K562 (cell line): ENCODE data around the gene B3GAT3. TPM values are rescaled to one million over a fixed set of nuclear protein-coding genes. Genes with fewer than 3 reads are reported as not detected.

ENCODE experiments used
- CHD2 ChIP-seq: IDR thresholded peaks from 2 replicates; pipeline ENCODE4 v1.6.1; 2011; ENCODE audit warnings: low read depth, low read length
- E2F1 ChIP-seq: sonication (generic); formaldehyde crosslinking; IDR thresholded peaks from 2 replicates; pipeline ENCODE4 v1.8.1; 2023; ENCODE audit warnings: mild to moderate bottlenecking, missing genetic modification reagents, moderate library complexity
- E2F6 ChIP-seq, 2 experiments: IDR thresholded peaks; 2 replicates each; pipeline ENCODE4 v1.6.1; 2011; ENCODE audit warnings: borderline replicate concordance in 1 of 2, control low read depth in 1 of 2, low read depth in 1 of 2, low read length in 1 of 2, mild to moderate bottlenecking in 1 of 2, mixed read lengths in 1 of 2, moderate library complexity in 1 of 2; ENCODE audit not compliant: insufficient read depth in 1 of 2, insufficient read length in 1 of 2, poor library complexity in 1 of 2, severe bottlenecking in 1 of 2; ENCODE audit errors: extremely low read depth in 1 of 2
- HDAC1 ChIP-seq, 2 experiments: fragments of 450-650 bp; IDR thresholded peaks; 2 replicates each; pipeline ENCODE4 v1.6.1; 2016 to 2017; ENCODE audit warnings: inconsistent platforms in 1 of 2, mild to moderate bottlenecking in 1 of 2, moderate library complexity in 1 of 2
- KDM5B ChIP-seq: fragments of 200-600 bp; sonication (generic); IDR thresholded peaks from 2 replicates; pipeline ENCODE4 v1.6.1; 2012; ENCODE audit warnings: low read depth, mild to moderate bottlenecking, moderate library complexity, low read length, control low read depth, inconsistent platforms; ENCODE audit not compliant: insufficient replicate concordance
- MECOM ChIP-seq: fragments of 250-450 bp; sonication (Bioruptor Pico); IDR thresholded peaks from 2 replicates; pipeline ENCODE4 v1.8.0; 2022; ENCODE audit warnings: inconsistent platforms
- NFXL1 ChIP-seq: fragments of 450-650 bp; formaldehyde crosslinking; IDR thresholded peaks from 2 replicates; pipeline ENCODE4 v1.4.0; 2021; ENCODE audit warnings: mild to moderate bottlenecking
- PHB ChIP-seq: fragments of 250-450 bp; sonication (Bioruptor Pico); IDR thresholded peaks from 2 replicates; pipeline ENCODE4 v1.5.0; 2021
- POLR2AphosphoS5 ChIP-seq: IDR thresholded peaks from 2 replicates; pipeline ENCODE4 v1.6.1; 2011; ENCODE audit warnings: mild to moderate bottlenecking, low read depth, low read length, moderate library complexity; ENCODE audit not compliant: control insufficient read depth, insufficient read depth
- RBM39 ChIP-seq: fragments of 200-400 bp; formaldehyde crosslinking; optimal IDR thresholded peaks from 2 replicates; pipeline ENCODE3; 2018; ENCODE audit warnings: low read depth, low read length
- RUNX1 ChIP-seq: sonication (generic); IDR thresholded peaks from 2 replicates; pipeline ENCODE4 v1.6.1; 2016; ENCODE audit warnings: antibody characterized with exemption, low read depth
- SNRNP70 ChIP-seq: fragments of 200-400 bp; formaldehyde crosslinking; optimal IDR thresholded peaks from 2 replicates; pipeline ENCODE3; 2017; ENCODE audit warnings: low read depth, low read length
- TBL1XR1 ChIP-seq, 2 experiments: IDR thresholded peaks; 2 replicates each; pipeline ENCODE4 v1.6.1; 2012; ENCODE audit warnings: improper control_type of control experiment in 2 of 2, low read length in 2 of 2, mild to moderate bottlenecking in 1 of 2
- polyA plus RNA-seq, 8 experiments: library from polyadenylated mRNA; depleted of rRNA in 4 of 8; stranded (reverse) in 5 of 8; unstranded in 3 of 8; fragments of >200 nt; fragmentation: Nextera tagmentation in 2 of 8; fragmentation: Illumina TruSeq in 1 of 8; extraction: Ambion mirVana in 2 of 8; extraction: Trizol in 1 of 8; gene quantifications; 2 replicates each; pipeline versions ENCODE4 v1.2.1 to v1.2.3, GENCODE V29; 2011 to 2014; ENCODE audit warnings: inconsistent platforms in 1 of 8, missing spikeins in 1 of 8
- total RNA-seq, 7 experiments: library from RNA; depleted of rRNA in 6 of 7; stranded (reverse); fragments of >200 nt in 6 of 7; fragmentation: Illumina TruSeq in 2 of 7; extraction: Trizol in 2 of 7; gene quantifications; 2 replicates each; pipeline versions ENCODE4 v1.2.1 to v1.2.3, GENCODE V29; 2011 to 2021; ENCODE audit warnings: low replicate concordance in 1 of 7
- TF ChIP-seq, protein P1 (sequence below): sonication (generic); IDR thresholded peaks from 2 replicates; pipeline ENCODE4 v1.6.1; 2016
- TF ChIP-seq, protein P2 (sequence below): fragments of 200-400 bp; formaldehyde crosslinking; IDR thresholded peaks from 2 replicates; pipeline ENCODE4 v1.6.1; 2017; ENCODE audit warnings: mild to moderate bottlenecking, low read depth, low read length, moderate library complexity

B3GAT3 gene
- total and polyA plus RNA-seq, 9 of the 15 experiments (the other 6 are each of a cell fraction or from before 2014, with no cell fraction given) = 0.30 to 64.0 (median 21.4) TPM

GRCh38 chr11:62665599-62666258 is 43.9 kb upstream of the B3GAT3 start (continued):
- TF ChIP-seq E2F1 (CRISPR knock-in tag) = no peak
- TF ChIP-seq KDM5B = peak; percentile 82
- TF ChIP-seq, protein P1, sequence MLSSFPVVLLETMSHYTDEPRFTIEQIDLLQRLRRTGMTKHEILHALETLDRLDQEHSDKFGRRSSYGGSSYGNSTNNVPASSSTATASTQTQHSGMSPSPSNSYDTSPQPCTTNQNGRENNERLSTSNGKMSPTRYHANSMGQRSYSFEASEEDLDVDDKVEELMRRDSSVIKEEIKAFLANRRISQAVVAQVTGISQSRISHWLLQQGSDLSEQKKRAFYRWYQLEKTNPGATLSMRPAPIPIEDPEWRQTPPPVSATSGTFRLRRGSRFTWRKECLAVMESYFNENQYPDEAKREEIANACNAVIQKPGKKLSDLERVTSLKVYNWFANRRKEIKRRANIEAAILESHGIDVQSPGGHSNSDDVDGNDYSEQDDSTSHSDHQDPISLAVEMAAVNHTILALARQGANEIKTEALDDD = no peak; the same call in 1 of the 2 replicates
- no peak for TF ChIP-seq MECOM (CRISPR knock-in tag)
- TF ChIP-seq NFXL1 (CRISPR knock-in tag) = 0 out of 2 replicates have a peak, but pooled peaks have one; percentile 2
- peak in 1 of 2 experiments; percentile 46 for TF ChIP-seq E2F6 (IDR thresholded peaks at IDR 0.05; ENCODE audit: borderline replicate concordance in 1 of 2, extremely low read depth in 1 of 2, insufficient read depth in 1 of 2, insufficient read length in 1 of 2, low read depth in 1 of 2, low read length in 1 of 2, poor library complexity in 1 of 2, severe bottlenecking in 1 of 2)
- 0 out of 2 replicates have a peak, but pooled peaks have one; percentile 6 for TF ChIP-seq PHB (CRISPR knock-in tag)
- 0 out of 4 replicates have a peak, but pooled peaks of 1 of the 2 experiments have one; percentile 13 for TF ChIP-seq TBL1XR1 (IDR thresholded peaks at IDR 0.05; ENCODE audit: low read length in 2 of 2)
- TF ChIP-seq POLR2AphosphoS5 = peak; percentile 50; the same call in 1 of the 2 replicates
- TF ChIP-seq, protein P2, sequence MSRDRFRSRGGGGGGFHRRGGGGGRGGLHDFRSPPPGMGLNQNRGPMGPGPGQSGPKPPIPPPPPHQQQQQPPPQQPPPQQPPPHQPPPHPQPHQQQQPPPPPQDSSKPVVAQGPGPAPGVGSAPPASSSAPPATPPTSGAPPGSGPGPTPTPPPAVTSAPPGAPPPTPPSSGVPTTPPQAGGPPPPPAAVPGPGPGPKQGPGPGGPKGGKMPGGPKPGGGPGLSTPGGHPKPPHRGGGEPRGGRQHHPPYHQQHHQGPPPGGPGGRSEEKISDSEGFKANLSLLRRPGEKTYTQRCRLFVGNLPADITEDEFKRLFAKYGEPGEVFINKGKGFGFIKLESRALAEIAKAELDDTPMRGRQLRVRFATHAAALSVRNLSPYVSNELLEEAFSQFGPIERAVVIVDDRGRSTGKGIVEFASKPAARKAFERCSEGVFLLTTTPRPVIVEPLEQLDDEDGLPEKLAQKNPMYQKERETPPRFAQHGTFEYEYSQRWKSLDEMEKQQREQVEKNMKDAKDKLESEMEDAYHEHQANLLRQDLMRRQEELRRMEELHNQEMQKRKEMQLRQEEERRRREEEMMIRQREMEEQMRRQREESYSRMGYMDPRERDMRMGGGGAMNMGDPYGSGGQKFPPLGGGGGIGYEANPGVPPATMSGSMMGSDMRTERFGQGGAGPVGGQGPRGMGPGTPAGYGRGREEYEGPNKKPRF = no peak
- TF ChIP-seq HDAC1 (IDR thresholded peaks at IDR 0.05) = peak in 1 of 2 experiments; percentile 2; a peak in 1 of 4 replicates
- TF ChIP-seq RBM39 = peak; percentile 96
- peak; percentile 86 for TF ChIP-seq SNRNP70
- no peak for TF ChIP-seq RUNX1
- peak; percentile 25; the same call in 1 of the 2 replicates for TF ChIP-seq CHD2
- TF ChIP-seq, all 486 proteins: peak for 41
